ENCODE data around the gene SH3RF1. TPM values are rescaled to one million over a fixed set of nuclear protein-coding genes. Genes with fewer than 3 reads are reported as not detected.
"Not testable (repeated sequence)": the region's sequence is repeated elsewhere in the genome, so short reads cannot be mapped to it uniquely, and the experiment has no call there.

The SH3RF1 gene
- total RNA-seq, 3 donors from 2014 or later (not counting 1 experiment from before 2014, with no cell fraction given), result 0.54 to 2.4 (median 1.6) TPM

DNA sequence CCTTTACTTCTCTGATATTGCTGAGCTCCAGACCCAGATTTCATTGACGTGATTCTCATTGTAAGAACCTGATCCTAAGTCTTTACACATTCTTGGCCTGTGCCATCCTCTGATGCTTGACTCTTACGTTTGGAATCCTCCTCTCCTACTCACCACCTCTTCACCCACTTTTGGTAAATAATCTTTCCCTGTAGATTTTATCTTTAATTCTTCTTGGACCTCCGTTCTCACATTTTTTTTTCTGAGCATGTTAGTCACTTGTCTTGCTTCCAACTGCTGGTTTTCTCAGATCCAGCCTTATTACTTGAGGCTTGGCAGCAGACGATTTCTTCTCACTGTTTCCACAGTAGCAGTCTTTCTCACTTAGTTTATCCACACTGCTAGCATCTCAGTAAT lies 12.4 kb upstream of the SH3RF1 start:
- Histone ChIP-seq H3K36me3 (ENCODE audit: control insufficient read depth, insufficient read depth, low read length) (no peaks in the 10 kb centered on the region), H3K4me1 (ENCODE audit: control insufficient read depth, insufficient read depth, low read length) (no peaks in the 10 kb centered on the region), H3K27ac (ENCODE audit: low read length) (no peak overlapping the region), H3K4me3 (ENCODE audit: low read length) (no peak overlapping the region), H3K27me3 (ENCODE audit: control insufficient read depth, insufficient read depth, low read length) (no peaks in the 10 kb centered on the region), H3K9me3 (ENCODE audit: control insufficient read depth, insufficient read depth, low read length) (no peaks in the 10 kb centered on the region)
- 89% methylated on average over 4 of the region's 4 CpGs for WGBS (ENCODE audit: insufficient coverage)
- no peak overlapping the region for H3K27ac Mint-ChIP-seq
- TF ChIP-seq, protein P1, sequence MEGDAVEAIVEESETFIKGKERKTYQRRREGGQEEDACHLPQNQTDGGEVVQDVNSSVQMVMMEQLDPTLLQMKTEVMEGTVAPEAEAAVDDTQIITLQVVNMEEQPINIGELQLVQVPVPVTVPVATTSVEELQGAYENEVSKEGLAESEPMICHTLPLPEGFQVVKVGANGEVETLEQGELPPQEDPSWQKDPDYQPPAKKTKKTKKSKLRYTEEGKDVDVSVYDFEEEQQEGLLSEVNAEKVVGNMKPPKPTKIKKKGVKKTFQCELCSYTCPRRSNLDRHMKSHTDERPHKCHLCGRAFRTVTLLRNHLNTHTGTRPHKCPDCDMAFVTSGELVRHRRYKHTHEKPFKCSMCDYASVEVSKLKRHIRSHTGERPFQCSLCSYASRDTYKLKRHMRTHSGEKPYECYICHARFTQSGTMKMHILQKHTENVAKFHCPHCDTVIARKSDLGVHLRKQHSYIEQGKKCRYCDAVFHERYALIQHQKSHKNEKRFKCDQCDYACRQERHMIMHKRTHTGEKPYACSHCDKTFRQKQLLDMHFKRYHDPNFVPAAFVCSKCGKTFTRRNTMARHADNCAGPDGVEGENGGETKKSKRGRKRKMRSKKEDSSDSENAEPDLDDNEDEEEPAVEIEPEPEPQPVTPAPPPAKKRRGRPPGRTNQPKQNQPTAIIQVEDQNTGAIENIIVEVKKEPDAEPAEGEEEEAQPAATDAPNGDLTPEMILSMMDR (IDR thresholded peaks at IDR 0.05), result no peak
- no peak overlapping the region for H3K4me3 Mint-ChIP-seq
- intact Hi-C loops (cut with micrococcal nuclease), result no loop called here
- no peaks in the 10 kb centered on the region for H3K9me3 Mint-ChIP-seq
- DNase-seq, result no peak
- H3K4me1 Mint-ChIP-seq, result no peaks in the 10 kb centered on the region
- no peaks in the 10 kb centered on the region for H3K36me3 Mint-ChIP-seq
- ATAC-seq, result no peak
- peaks cover 0 to 3% of the 10 kb centered on the region in 2 donors for H3K27me3 Mint-ChIP-seq (ENCODE audit: low read depth in 2 of 2)

DNA sequence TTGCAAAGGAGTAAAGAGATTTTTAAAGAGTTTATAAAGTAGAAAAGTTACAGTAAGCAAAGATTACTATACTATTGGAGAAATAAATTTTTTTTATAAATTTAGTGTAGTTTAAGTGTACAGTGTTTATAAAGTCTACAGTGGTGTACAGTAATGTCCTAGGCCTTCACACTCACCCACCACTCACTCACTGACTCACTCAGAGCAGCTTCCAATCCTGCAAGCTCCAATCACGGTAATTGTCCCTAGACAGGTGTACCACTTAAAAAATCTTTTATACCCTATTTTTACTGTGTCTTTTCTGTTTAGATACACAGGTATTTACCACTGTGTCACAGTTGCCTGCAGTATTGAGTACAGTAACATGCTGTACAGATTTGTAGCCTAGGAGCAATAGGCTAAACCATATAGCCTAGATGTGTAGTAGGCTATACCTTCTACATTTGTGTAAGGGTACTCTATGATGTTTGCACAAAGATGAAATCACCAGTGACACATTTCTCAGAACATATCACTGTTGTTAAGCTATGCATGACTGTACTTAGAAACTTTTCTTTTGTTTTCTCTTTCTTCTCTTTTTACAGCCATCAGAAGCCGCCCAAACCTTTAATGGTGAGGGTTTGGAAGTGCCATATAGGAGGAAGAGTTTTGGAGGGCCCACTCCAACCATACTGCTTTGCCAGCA lies 11.8 kb upstream of the SH3RF1 start:
- no peaks in the 10 kb centered on the region for H3K4me1 Mint-ChIP-seq
- H3K27ac Mint-ChIP-seq, result no peak overlapping the region
- Histone ChIP-seq H3K27ac (ENCODE audit: low read length) (no peak overlapping the region), H3K27me3 (ENCODE audit: control insufficient read depth, insufficient read depth, low read length) (no peaks in the 10 kb centered on the region), H3K36me3 (ENCODE audit: control insufficient read depth, insufficient read depth, low read length) (no peaks in the 10 kb centered on the region), H3K9me3 (ENCODE audit: control insufficient read depth, insufficient read depth, low read length) (no peaks in the 10 kb centered on the region), H3K4me1 (ENCODE audit: control insufficient read depth, insufficient read depth, low read length) (no peaks in the 10 kb centered on the region), H3K4me3 (ENCODE audit: low read length) (no peak overlapping the region)
- WGBS (ENCODE audit: insufficient coverage), result 92% methylated on average over 1 of the region's 2 CpGs
- DNase-seq (no peak), ATAC-seq (no peak)
- intact Hi-C loops (cut with micrococcal nuclease), result no loop called here
- no peaks in the 10 kb centered on the region for H3K36me3 Mint-ChIP-seq
- H3K9me3 Mint-ChIP-seq, result no peaks in the 10 kb centered on the region
- no peak overlapping the region for H3K4me3 Mint-ChIP-seq
- TF ChIP-seq, protein P1 (IDR thresholded peaks at IDR 0.05), result no peak
- peaks cover 0 to 3% of the 10 kb centered on the region in 2 donors for H3K27me3 Mint-ChIP-seq (ENCODE audit: low read depth in 2 of 2)

DNA sequence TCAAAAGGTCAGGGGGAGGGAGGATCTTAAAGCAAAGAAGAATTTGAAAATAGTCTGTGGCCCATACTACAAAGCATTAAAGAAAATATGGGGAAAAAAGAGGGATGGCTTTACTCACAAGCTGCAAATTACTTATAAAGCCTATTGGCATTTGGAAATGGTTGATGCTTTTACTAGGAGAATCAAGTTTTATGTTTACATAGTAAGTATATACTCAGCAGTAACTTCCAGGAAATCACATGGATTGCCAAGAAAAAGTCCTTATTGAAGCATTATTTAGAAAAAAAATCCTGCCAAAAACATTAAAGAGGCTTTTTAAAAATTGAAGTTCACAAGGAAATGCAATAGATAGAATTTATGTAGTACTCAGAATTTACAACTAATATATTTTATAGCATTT lies 8.4 kb upstream of the SH3RF1 start:
- no peaks in the 10 kb centered on the region for H3K4me1 ChIP-seq (ENCODE audit: control insufficient read depth, insufficient read depth, low read length)
- H3K27ac ChIP-seq (ENCODE audit: low read length), result no peak overlapping the region
- H3K36me3 Mint-ChIP-seq, result no peaks in the 10 kb centered on the region
- no peaks in the 10 kb centered on the region for H3K27me3 ChIP-seq (ENCODE audit: control insufficient read depth, insufficient read depth, low read length)
- H3K36me3 ChIP-seq (ENCODE audit: control insufficient read depth, insufficient read depth, low read length), result no peaks in the 10 kb centered on the region
- ATAC-seq (no peak), DNase-seq (no peak)
- no peaks in the 10 kb centered on the region for H3K4me1 Mint-ChIP-seq
- no peak overlapping the region for H3K27ac Mint-ChIP-seq
- no peak overlapping the region for H3K4me3 Mint-ChIP-seq
- TF ChIP-seq, protein P1 (IDR thresholded peaks at IDR 0.05), result no peak
- peaks cover 6 to 19% of the 10 kb centered on the region in 2 donors for H3K27me3 Mint-ChIP-seq (ENCODE audit: low read depth in 2 of 2)
- H3K9me3 Mint-ChIP-seq, result no peaks in the 10 kb centered on the region
- H3K9me3 ChIP-seq (ENCODE audit: control insufficient read depth, insufficient read depth, low read length), result no peaks in the 10 kb centered on the region
- intact Hi-C loops (cut with micrococcal nuclease), result no loop called here
- no peak overlapping the region for H3K4me3 ChIP-seq (ENCODE audit: low read length)

DNA sequence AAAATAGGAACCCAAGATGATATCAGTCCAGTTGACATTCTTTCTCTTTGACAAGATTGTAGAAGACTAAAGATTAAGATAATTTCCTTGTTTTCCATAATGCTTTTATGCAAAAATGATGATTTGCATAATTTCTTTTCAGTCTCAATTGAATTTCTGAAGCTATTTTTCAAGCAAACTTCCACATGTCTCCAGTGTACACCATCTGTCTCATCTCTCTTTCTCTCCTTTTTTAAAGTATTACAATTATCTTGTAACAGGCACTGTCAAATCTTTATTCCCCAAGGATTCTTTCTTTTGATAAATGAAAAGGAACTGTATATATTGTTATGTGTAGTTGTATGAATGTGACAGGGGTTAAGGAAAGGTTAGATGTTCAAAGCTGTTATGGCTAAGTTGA lies 7.9 kb upstream of the SH3RF1 start:
- Histone ChIP-seq H3K4me3 (ENCODE audit: low read length) (no peak overlapping the region), H3K36me3 (ENCODE audit: control insufficient read depth, insufficient read depth, low read length) (no peaks in the 10 kb centered on the region), H3K9me3 (ENCODE audit: control insufficient read depth, insufficient read depth, low read length) (no peaks in the 10 kb centered on the region), H3K4me1 (ENCODE audit: control insufficient read depth, insufficient read depth, low read length) (no peaks in the 10 kb centered on the region), H3K27ac (ENCODE audit: low read length) (no peak overlapping the region), H3K27me3 (ENCODE audit: control insufficient read depth, insufficient read depth, low read length) (no peaks in the 10 kb centered on the region)
- no peak for DNase-seq
- intact Hi-C loops (cut with micrococcal nuclease), result no loop called here
- H3K36me3 Mint-ChIP-seq, result no peaks in the 10 kb centered on the region
- TF ChIP-seq, protein P1 (IDR thresholded peaks at IDR 0.05), result no peak
- no peak overlapping the region for H3K27ac Mint-ChIP-seq
- no peak for ATAC-seq
- H3K9me3 Mint-ChIP-seq, result no peaks in the 10 kb centered on the region
- no peak overlapping the region for H3K4me3 Mint-ChIP-seq
- peaks cover 6 to 19% of the 10 kb centered on the region in 2 donors for H3K27me3 Mint-ChIP-seq (ENCODE audit: low read depth in 2 of 2)
- H3K4me1 Mint-ChIP-seq, result no peaks in the 10 kb centered on the region

DNA sequence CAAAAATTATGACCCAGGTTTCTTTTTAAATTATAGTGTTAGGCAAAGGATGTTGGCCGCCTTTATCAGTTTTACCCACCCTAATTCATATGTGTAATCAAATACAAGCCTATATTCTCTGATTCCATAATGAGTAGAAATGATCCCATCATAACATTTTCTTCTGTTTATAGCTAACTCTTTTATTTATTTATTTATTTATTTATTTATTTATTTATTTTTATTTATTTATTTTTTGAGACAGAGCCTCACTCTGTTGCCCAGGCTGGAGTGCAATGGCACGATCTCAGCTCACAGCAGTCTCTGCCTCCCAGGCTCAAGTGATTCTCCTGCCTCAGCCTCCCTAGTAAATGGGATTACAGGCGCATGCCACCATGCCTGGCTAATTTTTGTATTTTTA lies 7.1 kb upstream of the SH3RF1 start:
- H3K4me3 ChIP-seq (ENCODE audit: low read length); intact Hi-C loops (cut with micrococcal nuclease); H3K27me3 ChIP-seq (ENCODE audit: control insufficient read depth, insufficient read depth, low read length); H3K36me3 ChIP-seq (ENCODE audit: control insufficient read depth, insufficient read depth, low read length); H3K9me3 Mint-ChIP-seq; H3K4me1 ChIP-seq (ENCODE audit: control insufficient read depth, insufficient read depth, low read length); DNase-seq; H3K36me3 Mint-ChIP-seq; H3K4me3 Mint-ChIP-seq; H3K27ac Mint-ChIP-seq; H3K9me3 ChIP-seq (ENCODE audit: control insufficient read depth, insufficient read depth, low read length); H3K4me1 Mint-ChIP-seq; H3K27ac ChIP-seq (ENCODE audit: low read length); ATAC-seq: not testable (repeated sequence)
- H3K27me3 Mint-ChIP-seq (ENCODE audit: low read depth in 2 of 2), result peaks cover 6 to 19% of the 10 kb centered on the region in 2 donors
- 96% methylated on average over 2 of the region's 3 CpGs for WGBS (ENCODE audit: insufficient coverage)
